Measurements from ENCODE around the gene FRY.

Gene FRY

GRCh38 chr13:32213626-32214025 lies 182.1 kb downstream of the FRY start:
- no peak for DNase-seq (ENCODE audit: low read depth in 2 of 2)

- DNase-seq (ENCODE audit: low read depth in 2 of 2) = no peak
Observed at GRCh38 chr13:32214071-32214470, 182.5 kb downstream of the FRY start.

- DNase-seq (ENCODE audit: low read depth in 2 of 2) = no peak
Observed at GRCh38 chr13:32216281-32216680, 184.7 kb downstream of the FRY start.

GRCh38 chr13:32222046-32222676 lies 190.6 kb downstream of the FRY start:
- DNase-seq (ENCODE audit: low read depth in 2 of 2) = no peak

GRCh38 chr13:32224916-32225315 lies 193.3 kb downstream of the FRY start:
- no peak for DNase-seq (ENCODE audit: low read depth in 2 of 2)

GRCh38 chr13:32225481-32225931 lies 193.9 kb downstream of the FRY start:
- DNase-seq (ENCODE audit: low read depth in 2 of 2) = no peak

- no peak for DNase-seq (ENCODE audit: low read depth in 2 of 2)
Observed at GRCh38 chr13:32228330-32229041, 196.9 kb downstream of the FRY start.

DNA sequence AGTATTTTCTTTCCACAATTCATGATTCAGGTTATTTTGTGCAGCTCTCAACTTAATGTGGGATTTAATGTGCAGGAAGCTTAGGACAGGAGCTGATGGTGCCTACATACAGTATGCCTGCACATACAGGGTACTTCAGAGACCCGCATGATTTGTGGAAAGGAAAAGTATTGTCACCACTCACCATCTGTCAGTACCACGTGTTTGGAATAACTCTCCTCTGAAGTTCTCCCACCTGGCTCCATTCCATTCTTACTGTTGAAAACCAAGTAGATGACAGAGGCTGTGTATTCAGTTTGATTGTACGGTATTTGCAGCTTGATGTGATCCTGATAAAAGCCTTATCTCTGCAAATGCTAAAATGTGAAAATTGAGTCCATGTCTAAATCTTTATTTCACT lies 197.9 kb downstream of the FRY start:
- DNase-seq (ENCODE audit: low read depth in 2 of 2) = no peak

DNA sequence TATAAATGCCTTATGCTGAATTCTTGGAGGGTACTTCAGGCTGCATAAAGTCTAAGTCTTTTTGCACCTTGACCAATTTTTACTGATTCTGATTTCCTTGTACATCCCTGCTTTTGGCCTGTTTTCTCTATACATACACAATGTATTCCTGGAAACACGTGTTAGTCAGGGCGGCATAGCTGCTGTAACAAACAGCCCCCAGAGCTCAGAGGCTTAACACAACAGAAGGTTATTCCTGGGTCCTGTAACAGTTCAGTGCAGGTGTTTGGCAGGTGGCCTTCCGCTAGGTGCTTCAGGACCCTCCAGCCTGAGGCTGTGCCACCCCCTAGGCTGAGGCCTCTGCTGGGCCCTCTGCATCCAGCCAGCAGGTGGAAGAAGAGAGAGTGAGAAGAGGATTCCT lies 200.7 kb downstream of the FRY start:
- no peak for DNase-seq (ENCODE audit: low read depth in 2 of 2)

GRCh38 chr13:32233062-32233461 lies 201.5 kb downstream of the FRY start:
- DNase-seq (ENCODE audit: low read depth in 2 of 2) = no peak

GRCh38 chr13:32234914-32235313 lies 203.3 kb downstream of the FRY start:
- no peak for DNase-seq (ENCODE audit: low read depth in 2 of 2)

DNA sequence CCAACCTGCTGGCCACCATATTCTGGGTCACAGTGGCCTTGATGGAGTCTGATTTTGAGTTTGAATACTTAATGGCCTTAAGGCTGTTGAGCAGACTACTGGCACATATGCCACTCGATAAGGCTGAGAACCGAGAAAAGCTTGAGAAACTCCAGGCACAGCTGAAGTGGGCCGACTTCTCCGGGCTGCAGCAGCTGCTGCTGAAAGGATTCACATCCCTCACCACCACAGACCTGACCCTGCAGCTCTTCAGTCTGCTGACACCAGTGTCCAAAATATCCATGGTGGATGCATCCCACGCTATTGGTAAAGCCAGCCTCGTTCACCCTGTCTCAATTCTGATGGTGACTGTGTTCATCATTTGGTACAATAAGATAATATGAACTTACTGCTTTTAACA lies 206.1 kb downstream of the FRY start:
- no peak for DNase-seq (ENCODE audit: low read depth in 2 of 2)

GRCh38 chr13:32243695-32244094 lies 212.1 kb downstream of the FRY start:
- no peak for DNase-seq (ENCODE audit: low read depth in 2 of 2)

DNA sequence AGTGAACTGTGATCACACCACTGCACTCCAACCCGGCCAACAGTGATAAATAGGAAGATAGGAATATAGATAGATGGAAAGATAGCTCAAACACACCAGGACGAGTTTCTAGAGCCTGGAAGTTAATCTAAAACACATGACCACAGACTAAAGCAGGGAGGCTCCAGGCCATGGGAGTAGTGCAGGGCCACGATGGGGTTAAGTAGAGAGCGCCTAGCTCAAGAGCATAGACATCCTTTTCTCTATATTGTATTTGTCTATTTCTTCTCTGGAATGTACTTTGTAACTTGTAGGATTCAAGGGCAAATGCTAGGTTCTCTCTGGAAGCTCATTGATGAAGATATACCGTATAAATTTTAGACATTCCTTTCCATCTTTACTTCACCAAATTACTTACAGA lies 214.0 kb downstream of the FRY start:
- DNase-seq (ENCODE audit: low read depth in 2 of 2) = no peak

GRCh38 chr13:32246468-32246867 lies 214.9 kb downstream of the FRY start:
- DNase-seq (ENCODE audit: low read depth in 2 of 2) = peak; percentile 25 to 38

GRCh38 chr13:32247887-32248286 lies 216.3 kb downstream of the FRY start:
- DNase-seq (ENCODE audit: low read depth in 2 of 2) = no peak

GRCh38 chr13:32248801-32249200 lies 217.2 kb downstream of the FRY start:
- no peak for DNase-seq (ENCODE audit: low read depth in 2 of 2)

- no peak for DNase-seq (ENCODE audit: low read depth in 2 of 2)
Observed at GRCh38 chr13:32252812-32253438, 221.4 kb downstream of the FRY start.

- no peak for DNase-seq (ENCODE audit: low read depth in 2 of 2)
Observed at GRCh38 chr13:32253911-32254399, 222.4 kb downstream of the FRY start.

DNA sequence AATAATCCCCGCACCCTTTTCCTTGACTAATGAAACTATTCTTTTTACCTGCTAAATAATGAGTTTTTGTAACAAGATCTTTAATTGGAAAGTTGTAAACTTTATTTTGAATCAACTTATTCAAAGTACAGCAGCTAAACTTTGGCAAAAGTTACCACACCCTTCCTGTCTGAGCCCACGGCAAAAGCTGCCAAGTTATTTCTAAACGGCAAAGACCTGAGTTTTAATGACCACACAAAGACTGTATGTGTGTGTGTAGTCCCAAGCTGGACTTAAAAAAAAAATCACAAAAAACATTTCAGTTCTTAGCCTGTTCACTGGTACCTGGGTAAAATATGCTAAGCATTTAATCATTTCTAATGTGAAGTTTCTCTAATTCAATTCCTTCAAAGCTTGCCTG lies 222.8 kb downstream of the FRY start:
- no peak for DNase-seq (ENCODE audit: low read depth in 2 of 2)

- no peak for DNase-seq (ENCODE audit: low read depth in 2 of 2)
Observed at GRCh38 chr13:32254916-32255723, 223.5 kb downstream of the FRY start.

GRCh38 chr13:32255724-32256109 lies 224.1 kb downstream of the FRY start:
- no peak for DNase-seq (ENCODE audit: low read depth in 2 of 2)
